Activated CD4-positive, alpha-beta T cell treated with anti-CD3 and anti-CD28 coated beads, Interleukin-2, Interleukin-6, amounts not matched to agents 100 ng/mL and 50 ng/mL, durations not matched to agents 16 hours and 8 hours (primary cell): ENCODE results near the gene CIB4.

ENCODE experiments used
- DNase-seq: peaks from one replicate; pipeline ENCODE4 v3.0.0-alpha.2; 2020

CIB4 gene

GRCh38 chr2:26605195-26605998, 35.8 kb downstream of the CIB4 start:
- DNase-seq, result peak; percentile 62

- DNase-seq, result no peak
These were observed 38.6 kb downstream of the CIB4 start for GRCh38 chr2:26602575-26602974.

- DNase-seq, result no peak
These were observed 41.8 kb downstream of the CIB4 start for GRCh38 chr2:26599387-26599786.

GRCh38 chr2:26598996-26599373, 42.2 kb downstream of the CIB4 start:
- no peak for DNase-seq

GRCh38 chr2:26598336-26598995, 42.7 kb downstream of the CIB4 start:
- no peak for DNase-seq

GRCh38 chr2:26597197-26597596, 44.0 kb downstream of the CIB4 start:
- no peak for DNase-seq

GRCh38 chr2:26595146-26595545, 46.0 kb downstream of the CIB4 start:
- DNase-seq, result no peak

GRCh38 chr2:26591619-26592505, 49.3 kb downstream of the CIB4 start:
- peak; percentile 17 for DNase-seq

- no peak for DNase-seq
These were observed 50.1 kb downstream of the CIB4 start for GRCh38 chr2:26590980-26591618.

GRCh38 chr2:26590508-26590907, 50.7 kb downstream of the CIB4 start:
- no peak for DNase-seq

- DNase-seq, result no peak
These were observed 52.6 kb downstream of the CIB4 start for GRCh38 chr2:26588576-26588975.

- DNase-seq, result no peak
These were observed 53.2 kb downstream of the CIB4 start for GRCh38 chr2:26587994-26588393.

GRCh38 chr2:26585966-26586365, 55.2 kb downstream of the CIB4 start:
- DNase-seq, result no peak

GRCh38 chr2:26585100-26585499, 56.1 kb downstream of the CIB4 start:
- DNase-seq, result no peak

GRCh38 chr2:26584656-26585055, 56.5 kb downstream of the CIB4 start:
- no peak for DNase-seq

- DNase-seq, result no peak
These were observed 57.0 kb downstream of the CIB4 start for GRCh38 chr2:26584191-26584590.

- no peak for DNase-seq
These were observed 57.7 kb downstream of the CIB4 start for GRCh38 chr2:26583381-26583911.

- DNase-seq, result no peak
These were observed 58.3 kb downstream of the CIB4 start for GRCh38 chr2:26582890-26583289.

GRCh38 chr2:26581991-26582842, 58.9 kb downstream of the CIB4 start:
- DNase-seq, result no peak

GRCh38 chr2:26581266-26581990, 59.7 kb downstream of the CIB4 start:
- no peak for DNase-seq

GRCh38 chr2:26580751-26581150, 60.4 kb downstream of the CIB4 start:
- no peak for DNase-seq
